WI38 (cell line): Measurements from ENCODE around the gene RPL10L.

Experiments used
- H3K4me3 ChIP-seq: 2 replicates; pipeline ENCODE4 v1.5.1; 2011; ENCODE audit warnings: low read depth, mild to moderate bottlenecking, control low read depth, low read length
- CTCF ChIP-seq: IDR thresholded peaks from 2 replicates; pipeline ENCODE4 v1.5.1; 2012; ENCODE audit warnings: low read depth, mild to moderate bottlenecking, control low read depth, low read length

RPL10L gene

GRCh38 chr14:46651526-46652144 lies at the start of gene RPL10L:
Gene RPL10L (minus strand): TSS chr14:46651781. CDS start chr14:46651736, 45 bp downstream.
- no peak; the same call in 1 of the 2 replicates for TF ChIP-seq CTCF
- no peak within 1 kb of the TSS for H3K4me3 ChIP-seq

GRCh38 chr14:46691819-46692218 lies 40.2 kb upstream of the RPL10L start:
- H3K4me3 ChIP-seq = no peak overlapping the region
- no peak for TF ChIP-seq CTCF

GRCh38 chr14:46686652-46687051 lies 35.1 kb upstream of the RPL10L start:
- TF ChIP-seq CTCF = no peak
- no peak overlapping the region for H3K4me3 ChIP-seq

GRCh38 chr14:46672128-46672527 lies 20.5 kb upstream of the RPL10L start:
- TF ChIP-seq CTCF = no peak
- H3K4me3 ChIP-seq = no peak overlapping the region

- H3K4me3 ChIP-seq = no peak overlapping the region
- TF ChIP-seq CTCF = no peak
Observed at GRCh38 chr14:46663382-46663781, 11.8 kb upstream of the RPL10L start.

- no peak overlapping the region for H3K4me3 ChIP-seq
- 0 out of 2 replicates have a peak, but pooled peaks have one; percentile 5 for TF ChIP-seq CTCF
Observed at GRCh38 chr14:46661728-46662127, 10.1 kb upstream of the RPL10L start.

- no peak overlapping the region for H3K4me3 ChIP-seq
- TF ChIP-seq CTCF = no peak
Observed at GRCh38 chr14:46653031-46653755, 1.6 kb upstream of the RPL10L start.
